Esophagus squamous epithelium (tissue), 4 donors: ENCODE data around the gene C2orf80.
"Not testable (repeated sequence)": the region's sequence is repeated elsewhere in the genome, so short reads cannot be mapped to it uniquely, and the experiment has no call there.

Source experiments
- POLR2A ChIP-seq, 4 donors: fragments of 450-650 bp; IDR thresholded peaks; one replicate each; pipeline ENCODE4 v1.6.1; 2017; ENCODE audit warnings: antibody characterized with exemption in 4 of 4, mild to moderate bottlenecking in 4 of 4, moderate library complexity in 3 of 4
- TF ChIP-seq, protein P1 (sequence below), 6 experiments: fragments of 450-650 bp in 4 of 6; fragments of 200-600 bp in 2 of 6; sonication (generic) in 2 of 6; IDR thresholded peaks; one replicate each; pipeline ENCODE4 v1.5.1; 2016 to 2019; ENCODE audit warnings: antibody characterized with exemption in 6 of 6, mild to moderate bottlenecking in 4 of 6, moderate library complexity in 4 of 6

- TF ChIP-seq, protein P1, sequence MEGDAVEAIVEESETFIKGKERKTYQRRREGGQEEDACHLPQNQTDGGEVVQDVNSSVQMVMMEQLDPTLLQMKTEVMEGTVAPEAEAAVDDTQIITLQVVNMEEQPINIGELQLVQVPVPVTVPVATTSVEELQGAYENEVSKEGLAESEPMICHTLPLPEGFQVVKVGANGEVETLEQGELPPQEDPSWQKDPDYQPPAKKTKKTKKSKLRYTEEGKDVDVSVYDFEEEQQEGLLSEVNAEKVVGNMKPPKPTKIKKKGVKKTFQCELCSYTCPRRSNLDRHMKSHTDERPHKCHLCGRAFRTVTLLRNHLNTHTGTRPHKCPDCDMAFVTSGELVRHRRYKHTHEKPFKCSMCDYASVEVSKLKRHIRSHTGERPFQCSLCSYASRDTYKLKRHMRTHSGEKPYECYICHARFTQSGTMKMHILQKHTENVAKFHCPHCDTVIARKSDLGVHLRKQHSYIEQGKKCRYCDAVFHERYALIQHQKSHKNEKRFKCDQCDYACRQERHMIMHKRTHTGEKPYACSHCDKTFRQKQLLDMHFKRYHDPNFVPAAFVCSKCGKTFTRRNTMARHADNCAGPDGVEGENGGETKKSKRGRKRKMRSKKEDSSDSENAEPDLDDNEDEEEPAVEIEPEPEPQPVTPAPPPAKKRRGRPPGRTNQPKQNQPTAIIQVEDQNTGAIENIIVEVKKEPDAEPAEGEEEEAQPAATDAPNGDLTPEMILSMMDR (IDR thresholded peaks at IDR 0.05), result not testable (repeated sequence)
- TF ChIP-seq POLR2A (IDR thresholded peaks at IDR 0.05), result not testable (repeated sequence)
These were observed 72.4 kb downstream of the C2orf80 start for GRCh38 chr2:208117390-208117789.
